Activated CD4-positive, CD25-positive, alpha-beta regulatory T cell treated with anti-CD3 and anti-CD28 coated beads, Interleukin-2, amount 50 U/mL, for 24 hours (primary cell): Measurements from ENCODE around the gene EPHA6.
"Not testable (repeated sequence)": the region's sequence is repeated elsewhere in the genome, so short reads cannot be mapped to it uniquely, and the experiment has no call there.

Experiments
- ATAC-seq, 2 donors: fragments of 150-1000 bp; cut with Tn5 transposase; one replicate each; pipeline ENCODE4 v1.10.0; 2021; ENCODE audit warnings: mild to moderate bottlenecking in 1 of 2, moderate library complexity in 1 of 2

EPHA6 gene

GRCh38 chr3:97297032-97297431 is 482.6 kb downstream of the EPHA6 start:
- ATAC-seq, result no peak

DNA sequence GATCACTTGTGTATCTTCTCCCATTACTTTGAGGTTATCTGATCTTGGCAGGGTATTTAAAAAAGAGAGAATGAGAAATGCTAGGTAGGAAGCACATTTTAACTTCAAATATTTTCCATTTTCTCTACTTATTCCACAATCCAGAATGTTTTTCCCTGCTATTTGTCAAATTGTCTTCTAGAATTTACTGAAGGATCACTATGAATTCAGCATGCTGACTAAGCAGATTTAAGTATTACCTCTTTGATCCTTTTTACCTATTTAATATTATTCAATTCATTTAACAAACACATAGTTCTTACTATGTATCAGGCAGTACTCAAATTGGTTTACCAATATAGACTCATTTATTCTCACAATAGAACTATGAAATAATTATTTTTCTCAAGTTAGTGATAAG is 486.7 kb downstream of the EPHA6 start:
- no peak for ATAC-seq

DNA sequence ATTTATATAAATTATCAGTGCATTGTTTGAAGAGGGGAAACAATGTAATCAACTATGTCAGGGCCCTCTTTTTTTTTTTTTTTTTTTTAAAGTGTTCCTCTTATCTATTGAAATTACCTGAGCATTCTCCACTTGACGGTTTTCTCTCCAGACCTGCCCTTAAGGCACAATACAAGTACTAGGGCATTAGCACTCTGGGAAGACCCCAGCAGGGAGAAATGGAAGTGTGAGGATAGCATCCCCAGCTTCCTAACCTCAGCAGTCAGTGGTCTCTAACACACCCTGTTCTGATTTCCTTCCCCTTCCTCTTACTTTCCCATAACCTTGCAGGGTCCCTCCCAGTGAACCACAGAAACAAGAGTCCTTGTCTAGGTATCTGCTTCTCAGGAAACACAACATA is 491.8 kb downstream of the EPHA6 start:
- ATAC-seq, result no peak

GRCh38 chr3:97338375-97338774 is 524.0 kb downstream of the EPHA6 start:
- no peak for ATAC-seq

- no peak for ATAC-seq
Observed at GRCh38 chr3:97340940-97341339, 526.5 kb downstream of the EPHA6 start.

- no peak for ATAC-seq
Observed at GRCh38 chr3:97347780-97348179, 533.4 kb downstream of the EPHA6 start.

- no peak for ATAC-seq
Observed at GRCh38 chr3:97350971-97351370, 536.6 kb downstream of the EPHA6 start.

GRCh38 chr3:97353176-97353575 is 538.8 kb downstream of the EPHA6 start:
- no peak for ATAC-seq

- no peak for ATAC-seq
Observed at GRCh38 chr3:97359977-97360376, 545.6 kb downstream of the EPHA6 start.

GRCh38 chr3:97360804-97361203 is 546.4 kb downstream of the EPHA6 start:
- ATAC-seq, result no peak

DNA sequence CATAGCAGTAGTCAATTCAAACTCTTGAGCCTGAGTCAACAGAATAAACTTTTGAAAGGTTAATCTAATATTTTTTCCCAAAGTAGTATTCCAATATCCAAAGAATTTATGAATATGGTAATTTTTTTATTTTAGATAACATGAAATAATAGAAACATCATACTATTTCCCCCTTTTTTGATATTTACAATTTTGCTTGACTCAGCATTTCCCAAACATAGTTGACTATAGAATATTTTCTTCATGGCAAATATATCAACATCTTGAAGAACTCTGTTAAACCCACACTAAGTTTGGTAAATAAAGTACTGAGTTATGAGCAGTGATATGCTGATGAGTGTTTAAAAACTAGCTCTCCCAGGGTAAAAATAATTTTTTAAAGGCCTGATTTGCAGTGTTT is 570.2 kb downstream of the EPHA6 start:
- ATAC-seq, result no peak

GRCh38 chr3:97388774-97389173 is 574.4 kb downstream of the EPHA6 start:
- no peak for ATAC-seq

DNA sequence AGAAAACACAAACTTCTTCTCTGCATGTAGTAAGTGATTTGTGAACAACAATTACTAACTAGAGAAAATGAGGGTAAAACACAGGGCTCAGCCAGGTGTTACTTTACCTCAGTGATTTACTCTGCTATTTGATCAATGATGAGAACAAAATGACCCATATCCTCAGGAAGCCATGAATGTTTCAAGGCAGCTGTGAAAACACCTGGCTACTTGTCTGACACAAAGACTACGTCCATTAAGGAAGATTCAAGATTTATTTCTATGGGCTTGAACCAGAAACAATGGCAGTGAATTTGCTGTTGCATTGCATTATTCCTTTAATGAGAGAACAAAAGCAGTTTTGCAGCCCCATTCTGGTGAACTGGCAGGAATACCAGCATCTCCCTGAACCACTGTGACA is 575.5 kb downstream of the EPHA6 start:
- ATAC-seq, result no peak

DNA sequence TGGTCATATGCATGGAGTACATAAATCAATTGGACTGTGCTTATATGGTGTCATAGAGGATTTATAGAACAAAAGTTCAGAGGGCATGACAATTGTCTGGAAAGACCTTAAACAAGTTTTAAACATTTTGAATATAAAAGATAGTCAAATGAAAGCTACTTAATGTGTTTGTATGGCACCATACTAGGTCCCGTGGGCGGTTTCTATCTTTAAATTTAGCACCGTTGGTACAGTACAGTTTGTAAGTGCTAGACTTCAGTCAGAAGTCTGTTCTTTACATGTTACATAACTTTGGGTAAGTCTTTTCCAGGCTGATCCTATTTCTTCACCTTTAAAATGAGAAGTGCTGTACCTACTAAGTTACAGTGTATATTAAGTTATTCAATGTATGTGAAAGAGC is 576.8 kb downstream of the EPHA6 start:
- no peak for ATAC-seq

DNA sequence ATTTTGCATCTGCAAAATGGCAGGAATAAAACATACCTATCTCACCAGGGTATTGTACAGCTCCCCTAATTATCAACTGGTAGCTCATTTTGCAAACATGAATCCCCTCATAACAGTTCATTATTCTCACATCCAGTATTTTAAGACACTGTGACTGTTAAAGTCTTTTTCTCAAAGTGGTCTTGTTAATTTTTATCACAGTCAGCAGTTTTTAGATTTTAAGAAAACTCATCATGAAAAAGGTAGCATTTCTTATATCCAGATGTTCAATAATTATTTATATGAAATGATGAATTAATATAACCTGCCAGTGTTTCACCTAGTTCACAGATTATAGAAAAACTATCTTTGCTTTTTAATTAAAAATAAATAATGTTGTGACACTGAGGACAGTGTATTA is 595.2 kb downstream of the EPHA6 start:
- no peak for ATAC-seq

- ATAC-seq, result no peak
Observed at GRCh38 chr3:97421565-97421964, 607.2 kb downstream of the EPHA6 start.

GRCh38 chr3:97425002-97425401 is 610.6 kb downstream of the EPHA6 start:
- ATAC-seq, result no peak

- ATAC-seq, result no peak
Observed at GRCh38 chr3:97430601-97431000, 616.2 kb downstream of the EPHA6 start.

DNA sequence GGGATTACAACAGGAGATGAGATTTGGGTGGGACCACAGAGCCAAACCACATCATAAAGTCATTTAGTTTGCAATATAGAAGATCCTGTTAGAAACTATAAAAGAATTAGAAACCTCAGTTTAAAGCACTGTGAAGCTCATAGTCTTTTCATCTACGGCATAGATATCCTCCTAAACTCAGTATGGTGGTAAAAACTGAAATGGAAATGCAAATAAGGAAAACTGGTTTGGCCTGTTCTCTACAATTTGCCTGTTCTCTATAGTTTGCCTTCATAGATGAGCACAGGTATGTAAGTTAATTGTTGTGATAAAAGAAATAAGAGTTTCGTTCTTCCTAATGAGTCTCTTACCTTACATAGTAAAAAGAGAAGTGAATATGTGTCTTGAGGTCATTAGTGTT is 618.5 kb downstream of the EPHA6 start:
- ATAC-seq, result no peak

DNA sequence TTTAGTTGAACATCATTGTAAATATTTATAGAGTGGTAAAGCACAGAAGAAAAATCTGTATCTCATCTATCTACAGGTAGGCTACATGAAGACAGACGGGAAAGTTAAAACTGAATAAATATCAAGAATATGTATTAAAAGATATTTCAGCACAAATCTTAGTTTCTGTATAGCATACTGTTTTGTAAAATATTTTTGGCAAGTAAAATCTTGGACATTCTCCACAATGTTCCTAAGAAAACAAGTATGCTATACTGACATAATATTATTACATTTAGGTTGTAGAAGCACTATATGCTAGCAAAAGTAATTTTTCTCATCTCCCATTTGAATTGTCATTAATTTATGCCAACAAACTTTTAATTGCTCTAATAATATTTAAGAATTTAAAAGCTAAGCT is 623.7 kb downstream of the EPHA6 start:
- ATAC-seq, result no peak

DNA sequence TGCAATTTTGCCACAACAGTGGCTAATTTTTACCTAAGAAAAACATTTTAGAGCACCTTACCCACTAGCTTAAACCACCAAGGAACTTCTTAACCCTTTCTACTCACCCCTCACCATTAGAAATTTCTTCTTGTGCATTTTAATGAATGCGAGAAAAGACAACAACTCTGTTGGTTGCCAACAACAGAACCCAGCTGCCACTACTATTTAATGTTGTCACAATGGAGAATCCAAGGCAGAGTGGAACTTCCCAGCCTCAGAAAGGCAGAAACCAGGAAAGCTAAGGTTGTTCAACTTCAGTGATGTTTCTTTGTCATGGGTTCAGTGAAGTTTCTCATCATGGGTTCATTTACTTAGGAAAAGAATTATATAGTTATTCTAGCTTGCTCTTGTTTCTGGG is 625.0 kb downstream of the EPHA6 start:
- no peak for ATAC-seq

DNA sequence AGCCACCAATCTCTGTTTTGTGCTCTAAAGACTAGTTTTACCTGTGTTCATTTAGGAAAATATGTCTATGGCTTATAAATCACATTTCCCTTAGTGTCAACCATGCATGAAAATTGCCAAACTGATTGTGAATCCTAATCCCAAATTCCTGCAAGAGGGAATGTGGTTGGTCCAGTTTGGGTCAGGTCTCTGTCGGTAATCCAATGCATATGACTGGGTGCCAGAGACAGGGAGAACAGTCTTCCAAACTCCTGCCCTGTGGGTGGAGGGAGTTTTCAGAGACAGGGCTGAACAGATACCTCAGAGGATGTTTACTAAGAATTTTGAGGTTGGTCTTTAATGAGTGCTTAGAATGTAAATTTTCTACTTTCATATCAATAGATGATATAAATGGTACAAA is 649.6 kb downstream of the EPHA6 start:
- no peak for ATAC-seq

DNA sequence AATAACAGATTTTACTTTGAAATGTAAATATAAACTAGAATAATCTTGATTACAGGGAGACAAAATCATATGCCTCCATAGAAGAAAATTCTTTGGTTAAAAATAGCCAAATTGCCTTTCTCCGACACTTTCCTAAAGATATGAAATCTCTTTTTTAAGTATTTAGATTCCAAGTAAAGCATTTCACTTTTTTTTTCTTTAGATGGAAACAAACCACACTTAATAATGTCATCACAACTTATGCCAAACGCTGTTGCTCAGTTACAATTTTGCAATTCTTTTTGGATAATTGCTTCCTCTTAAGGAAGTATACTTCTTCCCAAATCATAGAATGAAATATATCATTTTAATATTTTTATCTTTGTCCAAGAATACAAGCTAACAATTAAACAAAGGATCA is 656.1 kb downstream of the EPHA6 start:
- ATAC-seq, result no peak

- ATAC-seq, result no peak
Observed at GRCh38 chr3:97479740-97480139, 665.3 kb downstream of the EPHA6 start.

GRCh38 chr3:97480696-97481289 is 666.4 kb downstream of the EPHA6 start:
- ATAC-seq, result not testable (repeated sequence)

DNA sequence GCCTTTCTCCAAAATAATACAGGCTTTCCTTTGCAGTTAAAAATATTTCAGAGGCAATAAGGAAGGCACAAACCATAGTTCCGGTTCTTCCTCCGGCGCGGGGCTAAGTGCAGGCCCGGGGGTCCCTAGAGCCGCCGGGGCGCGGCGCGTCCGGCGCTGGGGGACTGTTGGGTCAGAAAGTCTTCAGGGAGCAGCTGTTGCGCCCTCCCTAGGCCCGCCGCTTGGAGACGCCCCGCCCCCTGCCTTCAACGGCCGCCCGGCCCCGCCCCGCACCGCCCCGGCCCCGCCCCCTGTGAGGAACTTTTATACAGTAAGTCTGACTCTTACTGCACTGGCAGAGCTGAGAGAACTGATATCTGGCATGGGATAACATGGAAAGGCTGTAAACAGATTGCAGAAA is 667.0 kb downstream of the EPHA6 start:
- peak in 1 of 2 donors; percentile 33 for ATAC-seq
